HepG2 (cell line): ENCODE measurements around the gene PIEZO1. TPM values are rescaled to one million over a fixed set of nuclear protein-coding genes. Genes with fewer than 3 reads are reported as not detected.

Experiments used
- ATF1 ChIP-seq: IDR thresholded peaks from 2 replicates; pipeline ENCODE4 v1.6.1; 2016; ENCODE audit warnings: mild to moderate bottlenecking, control low read depth
- HNF4G ChIP-seq, 2 experiments: sonication (generic) in 1 of 2; formaldehyde crosslinking in 1 of 2; IDR thresholded peaks; 2 replicates each; pipeline versions ENCODE4 v1.4.0 to v1.6.1; 2011 to 2020; ENCODE audit warnings: borderline replicate concordance in 2 of 2, low read depth in 2 of 2, mild to moderate bottlenecking in 2 of 2, low read length in 1 of 2, missing genetic modification reagents in 1 of 2, moderate library complexity in 1 of 2
- HNRNPH1 ChIP-seq: fragments of 200-400 bp; formaldehyde crosslinking; optimal IDR thresholded peaks from 2 replicates; pipeline ENCODE3; 2017; ENCODE audit warnings: mild to moderate bottlenecking, low read depth, low read length
- KLF9 ChIP-seq: IDR thresholded peaks from 2 replicates; pipeline ENCODE4 v1.6.1; 2016; ENCODE audit warnings: low read depth
- MXI1 ChIP-seq: IDR thresholded peaks from 3 replicates; pipeline ENCODE4 v1.6.1; 2012; ENCODE audit warnings: low read depth, low read length, inconsistent platforms, borderline replicate concordance
- RFX3 ChIP-seq: IDR thresholded peaks from 2 replicates; pipeline ENCODE4 v1.6.1; 2016; ENCODE audit warnings: missing biosample characterization, missing genetic modification reagents
- SRSF1 ChIP-seq: fragments of 200-400 bp; formaldehyde crosslinking; optimal IDR thresholded peaks from 2 replicates; pipeline ENCODE3; 2017; ENCODE audit warnings: mild to moderate bottlenecking, low read depth, low read length, moderate library complexity
- TP53 ChIP-seq: sonication (generic); formaldehyde crosslinking; conservative IDR thresholded peaks from 2 replicates; pipeline ENCODE4 v1.4.0; 2020; ENCODE audit warnings: missing genetic modification reagents
- ZFYVE20 ChIP-seq: sonication (generic); formaldehyde crosslinking; IDR thresholded peaks from 2 replicates; pipeline ENCODE4 v1.8.0; 2023; ENCODE audit warnings: low read depth, mild to moderate bottlenecking, moderate library complexity, missing genetic modification reagents, borderline replicate concordance
- ZNF446 ChIP-seq: sonication (generic); formaldehyde crosslinking; IDR thresholded peaks from 2 replicates; pipeline ENCODE4 v1.5.0; 2020; ENCODE audit warnings: mild to moderate bottlenecking, missing genetic modification reagents
- ZNF737 ChIP-seq: sonication (generic); formaldehyde crosslinking; IDR thresholded peaks from 2 replicates; pipeline ENCODE4 v1.5.0; 2020; ENCODE audit warnings: missing genetic modification reagents, mild to moderate bottlenecking, borderline replicate concordance
- ZNF816 ChIP-seq: sonication (generic); formaldehyde crosslinking; IDR thresholded peaks from 2 replicates; pipeline ENCODE4 v1.8.0; 2022; ENCODE audit warnings: missing genetic modification reagents, mild to moderate bottlenecking, borderline replicate concordance
- polyA plus RNA-seq, 8 experiments: library from polyadenylated mRNA; depleted of rRNA in 3 of 8; stranded (reverse) in 7 of 8; unstranded in 1 of 8; fragments of >200 nt; fragmentation: Illumina TruSeq in 4 of 8; extraction: Trizol in 4 of 8; gene quantifications; 2 replicates each; pipeline versions ENCODE4 v1.2.1 to v1.2.3, GENCODE V29; 2011 to 2016; ENCODE audit warnings: low read depth in 4 of 8, missing spikeins in 1 of 8, mixed read lengths in 1 of 8; ENCODE audit not compliant: insufficient read depth in 1 of 8
- total RNA-seq, 5 experiments: library from RNA; depleted of rRNA; stranded (reverse); fragments of >200 nt; fragmentation: Illumina TruSeq; extraction: Trizol; gene quantifications; 2 replicates each; pipeline ENCODE4 v1.2.3, GENCODE V29; 2016; ENCODE audit warnings: low read depth in 1 of 5
- TF ChIP-seq, protein P1 (sequence below): sonication (generic); formaldehyde crosslinking; IDR thresholded peaks from 2 replicates; pipeline ENCODE4 v1.5.1; 2020; ENCODE audit warnings: mild to moderate bottlenecking, missing genetic modification reagents, borderline replicate concordance
- TF ChIP-seq, protein P2 (sequence below): sonication (generic); formaldehyde crosslinking; IDR thresholded peaks from 2 replicates; pipeline ENCODE4 v1.4.0; 2020; ENCODE audit warnings: missing genetic modification reagents
- TF ChIP-seq, protein P3 (sequence below): sonication (generic); formaldehyde crosslinking; IDR thresholded peaks from 2 replicates; pipeline ENCODE4 v1.4.0; 2020; ENCODE audit warnings: mild to moderate bottlenecking, missing genetic modification reagents, borderline replicate concordance
- TF ChIP-seq, protein P4 (sequence below): IDR thresholded peaks from 2 replicates; pipeline ENCODE4 v1.6.1; 2016; ENCODE audit warnings: missing compliant biosample characterization, missing genetic modification reagents, borderline replicate concordance
- TF ChIP-seq, protein P5 (sequence below): sonication (generic); formaldehyde crosslinking; IDR thresholded peaks from 2 replicates; pipeline ENCODE4 v1.4.0; 2020; ENCODE audit warnings: mild to moderate bottlenecking, missing genetic modification reagents
- TF ChIP-seq, protein P6 (sequence below): IDR thresholded peaks from 2 replicates; pipeline ENCODE4 v1.6.1; 2012; ENCODE audit warnings: inconsistent platforms

Gene PIEZO1
- total and polyA plus RNA-seq, 2 of the 13 experiments (the other 11 are each of a cell fraction or from before 2014, with no cell fraction given), result 67.9 to 85.0 TPM

DNA sequence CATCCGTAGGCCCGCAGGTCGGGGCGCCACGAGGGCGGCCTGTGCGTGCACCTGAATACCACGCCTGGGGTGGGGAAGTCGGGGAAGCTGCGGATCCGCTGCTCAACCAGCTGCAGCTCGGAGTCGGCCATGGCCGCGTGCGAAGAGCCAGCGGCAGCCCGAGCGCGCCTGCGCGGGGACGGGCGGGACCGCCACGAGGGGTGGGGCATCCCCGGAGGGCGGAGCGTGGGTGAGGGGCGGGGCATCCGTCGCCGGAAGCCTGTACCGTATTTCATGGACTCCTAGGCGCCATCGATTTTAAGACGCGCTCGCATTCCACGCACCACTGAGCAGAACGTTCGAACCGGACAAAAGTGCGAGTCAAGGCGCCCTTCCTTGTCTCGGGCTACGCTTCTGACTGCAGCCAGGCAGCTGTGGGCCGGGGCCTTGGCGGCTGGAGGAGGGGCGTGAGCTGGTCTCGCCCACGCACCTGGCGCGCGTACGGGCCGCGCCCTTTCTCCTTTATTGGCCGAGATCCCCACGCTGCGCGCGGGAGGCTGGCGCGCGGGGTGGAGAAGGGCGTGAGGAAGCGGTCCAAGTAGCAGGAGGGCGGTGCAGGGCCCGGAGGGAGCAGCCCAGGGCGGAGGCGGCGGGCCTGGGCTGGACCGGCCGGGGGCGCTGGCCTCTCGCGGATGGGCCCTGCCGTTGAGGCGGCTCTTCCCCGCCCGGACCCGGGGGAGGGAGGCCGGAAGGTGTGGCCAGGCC, 26.9 kb upstream of the PIEZO1 start, which contains the start of gene APRT (continued):
- TF ChIP-seq, protein P1, sequence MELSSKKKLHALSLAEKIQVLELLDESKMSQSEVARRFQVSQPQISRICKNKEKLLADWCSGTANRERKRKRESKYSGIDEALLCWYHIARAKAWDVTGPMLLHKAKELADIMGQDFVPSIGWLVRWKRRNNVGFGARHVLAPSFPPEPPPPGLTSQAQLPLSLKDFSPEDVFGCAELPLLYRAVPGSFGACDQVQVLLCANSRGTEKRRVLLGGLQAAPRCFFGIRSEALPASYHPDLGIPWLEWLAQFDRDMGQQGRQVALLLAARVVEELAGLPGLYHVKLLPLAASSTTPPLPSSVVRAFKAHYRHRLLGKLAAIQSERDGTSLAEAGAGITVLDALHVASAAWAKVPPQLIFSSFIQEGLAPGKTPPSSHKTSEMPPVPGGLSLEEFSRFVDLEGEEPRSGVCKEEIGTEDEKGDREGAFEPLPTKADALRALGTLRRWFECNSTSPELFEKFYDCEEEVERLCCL, result peak; percentile 25; the same call in 1 of the 2 replicates
- TF ChIP-seq MXI1, result peak; percentile 79; the same call in 2 of the 3 replicates
- TF ChIP-seq SRSF1, result peak; percentile 24
- no peak for TF ChIP-seq ATF1
- TF ChIP-seq, protein P2, sequence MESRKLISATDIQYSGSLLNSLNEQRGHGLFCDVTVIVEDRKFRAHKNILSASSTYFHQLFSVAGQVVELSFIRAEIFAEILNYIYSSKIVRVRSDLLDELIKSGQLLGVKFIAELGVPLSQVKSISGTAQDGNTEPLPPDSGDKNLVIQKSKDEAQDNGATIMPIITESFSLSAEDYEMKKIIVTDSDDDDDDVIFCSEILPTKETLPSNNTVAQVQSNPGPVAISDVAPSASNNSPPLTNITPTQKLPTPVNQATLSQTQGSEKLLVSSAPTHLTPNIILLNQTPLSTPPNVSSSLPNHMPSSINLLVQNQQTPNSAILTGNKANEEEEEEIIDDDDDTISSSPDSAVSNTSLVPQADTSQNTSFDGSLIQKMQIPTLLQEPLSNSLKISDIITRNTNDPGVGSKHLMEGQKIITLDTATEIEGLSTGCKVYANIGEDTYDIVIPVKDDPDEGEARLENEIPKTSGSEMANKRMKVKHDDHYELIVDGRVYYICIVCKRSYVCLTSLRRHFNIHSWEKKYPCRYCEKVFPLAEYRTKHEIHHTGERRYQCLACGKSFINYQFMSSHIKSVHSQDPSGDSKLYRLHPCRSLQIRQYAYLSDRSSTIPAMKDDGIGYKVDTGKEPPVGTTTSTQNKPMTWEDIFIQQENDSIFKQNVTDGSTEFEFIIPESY, result peak; percentile 3; the same call in 1 of the 2 replicates
- TF ChIP-seq ZFYVE20 (CRISPR knock-in tag), result no peak; the same call in 1 of the 2 replicates
- no peak for TF ChIP-seq TP53
- TF ChIP-seq, protein P3, sequence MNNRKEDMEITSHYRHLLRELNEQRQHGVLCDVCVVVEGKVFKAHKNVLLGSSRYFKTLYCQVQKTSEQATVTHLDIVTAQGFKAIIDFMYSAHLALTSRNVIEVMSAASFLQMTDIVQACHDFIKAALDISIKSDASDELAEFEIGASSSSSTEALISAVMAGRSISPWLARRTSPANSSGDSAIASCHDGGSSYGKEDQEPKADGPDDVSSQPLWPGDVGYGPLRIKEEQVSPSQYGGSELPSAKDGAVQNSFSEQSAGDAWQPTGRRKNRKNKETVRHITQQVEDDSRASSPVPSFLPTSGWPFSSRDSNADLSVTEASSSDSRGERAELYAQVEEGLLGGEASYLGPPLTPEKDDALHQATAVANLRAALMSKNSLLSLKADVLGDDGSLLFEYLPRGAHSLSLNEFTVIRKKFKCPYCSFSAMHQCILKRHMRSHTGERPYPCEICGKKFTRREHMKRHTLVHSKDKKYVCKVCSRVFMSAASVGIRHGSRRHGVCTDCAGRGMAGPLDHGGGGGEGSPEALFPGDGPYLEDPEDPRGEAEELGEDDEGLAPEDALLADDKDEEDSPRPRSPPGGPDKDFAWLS (CRISPR knock-in tag), result peak; percentile 34; the same call in 1 of the 2 replicates
- TF ChIP-seq, protein P4, sequence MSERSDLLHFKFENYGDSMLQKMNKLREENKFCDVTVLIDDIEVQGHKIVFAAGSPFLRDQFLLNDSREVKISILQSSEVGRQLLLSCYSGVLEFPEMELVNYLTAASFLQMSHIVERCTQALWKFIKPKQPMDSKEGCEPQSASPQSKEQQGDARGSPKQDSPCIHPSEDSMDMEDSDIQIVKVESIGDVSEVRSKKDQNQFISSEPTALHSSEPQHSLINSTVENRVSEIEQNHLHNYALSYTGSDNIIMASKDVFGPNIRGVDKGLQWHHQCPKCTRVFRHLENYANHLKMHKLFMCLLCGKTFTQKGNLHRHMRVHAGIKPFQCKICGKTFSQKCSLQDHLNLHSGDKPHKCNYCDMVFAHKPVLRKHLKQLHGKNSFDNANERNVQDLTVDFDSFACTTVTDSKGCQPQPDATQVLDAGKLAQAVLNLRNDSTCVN (CRISPR knock-in tag), result no peak
- peak; percentile 40 for TF ChIP-seq ZNF446 (CRISPR knock-in tag)
- TF ChIP-seq, protein P5, sequence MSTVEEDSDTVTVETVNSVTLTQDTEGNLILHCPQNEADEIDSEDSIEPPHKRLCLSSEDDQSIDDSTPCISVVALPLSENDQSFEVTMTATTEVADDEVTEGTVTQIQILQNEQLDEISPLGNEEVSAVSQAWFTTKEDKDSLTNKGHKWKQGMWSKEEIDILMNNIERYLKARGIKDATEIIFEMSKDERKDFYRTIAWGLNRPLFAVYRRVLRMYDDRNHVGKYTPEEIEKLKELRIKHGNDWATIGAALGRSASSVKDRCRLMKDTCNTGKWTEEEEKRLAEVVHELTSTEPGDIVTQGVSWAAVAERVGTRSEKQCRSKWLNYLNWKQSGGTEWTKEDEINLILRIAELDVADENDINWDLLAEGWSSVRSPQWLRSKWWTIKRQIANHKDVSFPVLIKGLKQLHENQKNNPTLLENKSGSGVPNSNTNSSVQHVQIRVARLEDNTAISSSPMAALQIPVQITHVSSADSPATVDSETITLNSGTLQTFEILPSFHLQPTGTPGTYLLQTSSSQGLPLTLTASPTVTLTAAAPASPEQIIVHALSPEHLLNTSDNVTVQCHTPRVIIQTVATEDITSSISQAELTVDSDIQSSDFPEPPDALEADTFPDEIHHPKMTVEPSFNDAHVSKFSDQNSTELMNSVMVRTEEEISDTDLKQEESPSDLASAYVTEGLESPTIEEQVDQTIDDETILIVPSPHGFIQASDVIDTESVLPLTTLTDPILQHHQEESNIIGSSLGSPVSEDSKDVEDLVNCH (CRISPR knock-in tag), result 0 out of 2 replicates have a peak, but pooled peaks have one; percentile 90
- no peak for TF ChIP-seq KLF9 (CRISPR knock-in tag)
- TF ChIP-seq ZNF816 (CRISPR knock-in tag), result peak; percentile 84; the same call in 1 of the 2 replicates
- peak; percentile 18; the same call in 1 of the 2 replicates for TF ChIP-seq HNF4G (IDR thresholded peaks at IDR 0.05; ENCODE audit: borderline replicate concordance, low read depth, low read length)
- no peak; the same call in 1 of the 2 replicates for TF ChIP-seq HNF4G (CRISPR knock-in tag; IDR thresholded peaks at IDR 0.05; ENCODE audit: borderline replicate concordance, low read depth)
- TF ChIP-seq, protein P6, sequence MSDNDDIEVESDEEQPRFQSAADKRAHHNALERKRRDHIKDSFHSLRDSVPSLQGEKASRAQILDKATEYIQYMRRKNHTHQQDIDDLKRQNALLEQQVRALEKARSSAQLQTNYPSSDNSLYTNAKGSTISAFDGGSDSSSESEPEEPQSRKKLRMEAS, result peak; percentile 96
- no peak for TF ChIP-seq HNRNPH1
- no peak for TF ChIP-seq ZNF737 (CRISPR knock-in tag)
- TF ChIP-seq RFX3 (CRISPR knock-in tag), result no peak
